ENCODE data around the gene CD300C.

GRCh38 chr17:74499992-74500391, 45.9 kb downstream of the CD300C start:
- TF ChIP-seq CTCF (IDR thresholded peaks at IDR 0.05; ENCODE audit: low read depth, low read length) (no peak), EZH2phosphoT487 (IDR thresholded peaks at IDR 0.05; ENCODE audit: low read depth) (no peak)

All from OCI-LY3 (cell line).